Measurements from ENCODE around the gene COPS6. TPM values are rescaled to one million over a fixed set of nuclear protein-coding genes. Genes with fewer than 3 reads are reported as not detected.

The COPS6 gene
- total RNA-seq, 2 experiments from 2014 or later, result 79.0 to 83.9 TPM

DNA sequence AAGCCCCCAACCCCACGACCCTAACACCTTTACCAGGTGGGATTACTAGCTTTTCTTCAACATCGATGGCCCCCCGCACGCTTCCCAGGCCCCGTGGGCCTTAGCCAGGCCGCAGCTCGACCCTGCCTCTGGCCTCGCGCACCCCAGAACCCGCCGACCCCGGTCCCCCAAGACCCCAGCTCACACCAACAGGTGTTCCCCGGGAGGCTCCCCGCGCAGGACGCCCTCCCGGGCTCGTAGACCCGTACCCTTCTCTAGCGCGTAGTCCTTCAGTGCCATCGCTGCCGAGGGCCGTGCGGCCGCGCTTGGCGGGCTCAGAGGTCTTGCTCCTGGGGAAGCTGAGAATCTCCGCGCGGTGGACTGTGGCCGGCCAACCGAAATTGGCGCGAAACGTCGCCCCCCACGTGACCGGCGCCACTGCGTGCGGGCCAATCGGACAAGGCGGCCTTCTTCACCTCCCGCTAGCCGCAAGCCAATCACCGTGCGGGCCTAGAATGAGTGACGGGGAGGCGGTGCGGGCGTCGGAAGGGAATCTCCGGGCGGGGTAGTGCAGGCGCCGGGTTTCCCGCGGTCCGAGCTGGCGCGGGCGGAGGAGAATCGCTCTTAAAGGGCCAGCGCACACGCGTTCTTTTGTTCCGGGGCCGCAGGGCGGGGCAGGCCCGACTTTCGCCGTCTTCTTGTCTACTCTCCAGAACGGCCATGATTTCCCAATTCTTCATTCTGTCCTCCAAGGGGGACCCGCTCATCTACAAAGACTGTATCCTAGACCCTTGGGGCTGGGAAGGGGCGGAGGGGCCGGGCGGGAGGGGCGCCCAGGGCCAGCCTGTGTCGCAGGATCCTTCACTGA, 12.5 kb downstream of the COPS6 start, which contains the start of the genes AP4M1 and MCM7:
Gene AP4M1, plus strand, starts transcription at position 628 of the 847 bp plus-strand sequence. Its CDS starts 72 bp downstream, at position 700.
Gene MCM7, minus strand, starts transcription at position 382 of the 847 bp plus-strand sequence. Its CDS starts 103 bp downstream, at position 279.
- ChIA-PET CTCF (interaction anchor here (1.6 to 3.2 kb wide), 4 partner anchors 18 to 30 kb away, joined by 5 to 14 read pairs (median 6); partner anchors contain the start of gene MBLAC1), POLR2A (interaction anchor here (0.5 to 3.7 kb wide), 36 partner anchors 9 to 960 kb away, joined by 3 to 58 read pairs (median 4); partner anchors contain the start of genes CNPY4, COPS6, FBXO24 and GPC2)
- intact Hi-C loops (cut with DNase I, micrococcal nuclease), result loop anchor here (1.0 to 2.0 kb wide), 4 partner anchors 18 to 30 kb away; partner anchors contain the start of genes CNPY4 (in 2 of the 2), MBLAC1 (in 2 of the 2), TAF6 (in 2 of the 2) and ZNF3 (in 1 of the 2)
- Histone ChIP-seq H3K4me3 (ENCODE audit: low read length) (peak within 1 kb of the TSS; percentile 97), H3K36me3 (ENCODE audit: insufficient read depth, low read length) (peaks cover 49% of the 10 kb centered on the region), H3K27me3 (ENCODE audit: control insufficient read depth in 1 of 2, insufficient read depth in 2 of 2, low read length in 2 of 2) (no peaks in the 10 kb centered on the region), H3K9me3 (ENCODE audit: control insufficient read depth in 1 of 2, insufficient read depth in 1 of 2, low read length in 2 of 2) (no peaks in the 10 kb centered on the region), H3K27ac (ENCODE audit: low read depth in 1 of 2, low read length in 2 of 2) (peak within 1 kb of the TSS; percentile 90 to 95), H3K4me1 (ENCODE audit: insufficient read depth, low read length) (peaks cover 38% of the 10 kb centered on the region)
- peak; percentile 85 for ATAC-seq (ENCODE audit: poor library complexity)
- Mint-ChIP-seq H3K27me3 (no peaks in the 10 kb centered on the region), H3K9me3 (no peaks in the 10 kb centered on the region), H3K27ac (peak within 1 kb of the TSS; percentile 98), H3K4me3 (peak within 1 kb of the TSS; percentile 98), H3K4me1 (ENCODE audit: low read depth) (peaks cover 47% of the 10 kb centered on the region), H3K36me3 (ENCODE audit: low read depth) (peaks cover 63% of the 10 kb centered on the region)
- TF ChIP-seq, protein P1, sequence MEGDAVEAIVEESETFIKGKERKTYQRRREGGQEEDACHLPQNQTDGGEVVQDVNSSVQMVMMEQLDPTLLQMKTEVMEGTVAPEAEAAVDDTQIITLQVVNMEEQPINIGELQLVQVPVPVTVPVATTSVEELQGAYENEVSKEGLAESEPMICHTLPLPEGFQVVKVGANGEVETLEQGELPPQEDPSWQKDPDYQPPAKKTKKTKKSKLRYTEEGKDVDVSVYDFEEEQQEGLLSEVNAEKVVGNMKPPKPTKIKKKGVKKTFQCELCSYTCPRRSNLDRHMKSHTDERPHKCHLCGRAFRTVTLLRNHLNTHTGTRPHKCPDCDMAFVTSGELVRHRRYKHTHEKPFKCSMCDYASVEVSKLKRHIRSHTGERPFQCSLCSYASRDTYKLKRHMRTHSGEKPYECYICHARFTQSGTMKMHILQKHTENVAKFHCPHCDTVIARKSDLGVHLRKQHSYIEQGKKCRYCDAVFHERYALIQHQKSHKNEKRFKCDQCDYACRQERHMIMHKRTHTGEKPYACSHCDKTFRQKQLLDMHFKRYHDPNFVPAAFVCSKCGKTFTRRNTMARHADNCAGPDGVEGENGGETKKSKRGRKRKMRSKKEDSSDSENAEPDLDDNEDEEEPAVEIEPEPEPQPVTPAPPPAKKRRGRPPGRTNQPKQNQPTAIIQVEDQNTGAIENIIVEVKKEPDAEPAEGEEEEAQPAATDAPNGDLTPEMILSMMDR (IDR thresholded peaks at IDR 0.05), result no peak
- DNase-seq, result peak; percentile 87 to 98 (median 93)

DNA sequence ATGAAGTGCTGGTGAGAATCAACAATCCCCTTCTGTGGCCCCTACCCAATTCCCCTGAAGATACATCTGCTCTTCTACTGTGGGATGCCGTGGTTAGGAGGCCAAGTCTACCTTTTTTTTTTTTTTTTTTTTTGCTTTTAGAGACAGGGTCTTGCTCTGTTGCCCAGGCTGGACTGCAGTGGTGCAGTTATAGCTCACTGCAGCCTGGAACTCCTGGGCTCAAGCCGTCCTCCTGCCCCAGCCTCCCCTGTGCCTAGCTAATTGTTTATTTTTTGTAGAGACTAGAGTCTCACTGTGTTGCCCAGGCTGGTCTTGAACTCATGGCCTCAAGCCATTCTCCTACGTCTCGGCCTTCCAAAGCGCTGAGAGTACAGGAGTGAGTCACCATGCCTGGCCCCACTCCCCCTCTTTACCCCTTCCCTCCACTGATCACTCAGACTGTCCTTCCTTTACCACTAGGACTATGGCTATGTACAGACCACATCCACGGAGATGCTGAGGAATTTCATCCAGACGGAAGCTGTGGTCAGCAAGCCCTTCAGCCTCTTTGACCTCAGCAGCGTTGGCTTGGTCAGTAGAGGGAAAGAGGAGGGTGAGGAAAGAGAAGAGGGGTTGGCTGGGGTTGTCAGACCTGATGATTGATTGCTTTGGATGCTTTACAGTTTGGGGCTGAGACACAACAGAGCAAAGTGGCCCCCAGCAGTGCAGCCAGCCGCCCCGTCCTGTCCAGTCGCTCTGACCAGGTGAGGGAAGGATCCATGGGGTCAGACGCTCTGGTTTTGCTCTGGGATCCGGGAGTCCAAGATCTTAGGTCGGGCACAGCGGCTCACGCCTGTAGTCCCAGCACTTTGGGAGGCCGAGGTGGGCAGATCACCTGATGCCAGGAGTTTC, 14.4 kb downstream of the COPS6 start:
- Mint-ChIP-seq H3K4me1 (ENCODE audit: low read depth) (peaks cover 35% of the 10 kb centered on the region), H3K27me3 (no peaks in the 10 kb centered on the region), H3K36me3 (ENCODE audit: low read depth) (peaks cover 59% of the 10 kb centered on the region), H3K27ac (peak overlapping the region; percentile 76), H3K4me3 (peak overlapping the region; percentile 82), H3K9me3 (no peaks in the 10 kb centered on the region)
- Histone ChIP-seq H3K4me3 (ENCODE audit: low read length) (no peak overlapping the region), H3K27ac (ENCODE audit: low read depth in 1 of 2, low read length in 2 of 2) (no peak overlapping the region), H3K36me3 (ENCODE audit: insufficient read depth, low read length) (peaks cover 47% of the 10 kb centered on the region), H3K4me1 (ENCODE audit: insufficient read depth, low read length) (peaks cover 35% of the 10 kb centered on the region), H3K9me3 (ENCODE audit: control insufficient read depth in 1 of 2, insufficient read depth in 1 of 2, low read length in 2 of 2) (no peaks in the 10 kb centered on the region), H3K27me3 (ENCODE audit: control insufficient read depth in 1 of 2, insufficient read depth in 2 of 2, low read length in 2 of 2) (no peaks in the 10 kb centered on the region)
- no peak for DNase-seq
- ChIA-PET POLR2A (interaction anchor here (1.0 to 3.4 kb wide), 7 partner anchors 10 to 88 kb away, joined by 3 to 58 read pairs (median 7); partner anchors contain the start of genes LAMTOR4, MBLAC1 and ZKSCAN1), CTCF (interaction anchor here (1.6 to 3.2 kb wide), 2 partner anchors 20 to 28 kb away, joined by 6 to 14 read pairs; no protein-coding TSS in a partner anchor)
- intact Hi-C loops (cut with DNase I, micrococcal nuclease), result no loop called here
- TF ChIP-seq, protein P1 (IDR thresholded peaks at IDR 0.05), result no peak
- no peak for ATAC-seq (ENCODE audit: poor library complexity)

DNA sequence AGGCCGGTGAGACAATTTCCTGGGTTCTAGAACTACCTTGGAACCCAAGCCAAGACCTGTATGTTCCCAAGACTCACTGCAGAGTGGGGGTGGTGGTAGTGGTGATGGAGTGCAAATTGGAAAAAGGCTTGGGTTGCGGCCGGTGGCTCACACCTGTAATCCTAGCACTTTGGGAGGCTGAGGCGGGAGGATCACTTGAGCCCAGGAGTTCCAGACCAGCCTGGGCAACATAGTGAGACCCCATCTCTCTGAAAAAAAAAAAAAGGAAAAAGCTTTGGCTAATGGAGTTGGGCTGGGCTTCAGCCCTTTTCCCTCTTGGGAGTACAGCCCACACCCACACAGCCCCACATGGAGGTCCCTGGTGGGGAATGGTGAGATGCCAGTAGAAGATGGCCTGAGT, 16.8 kb downstream of the COPS6 start:
- H3K9me3 ChIP-seq (ENCODE audit: control insufficient read depth in 1 of 2, insufficient read depth in 1 of 2, low read length in 2 of 2), result no peaks in the 10 kb centered on the region
- POLR2A ChIA-PET, result no interaction called here

More for the DNA sequence above, 16.8 kb downstream of the COPS6 start:
- Mint-ChIP-seq H3K4me3 (no peak overlapping the region), H3K27ac (no peak overlapping the region), H3K27me3 (no peaks in the 10 kb centered on the region), H3K4me1 (ENCODE audit: low read depth) (peaks cover 12% of the 10 kb centered on the region), H3K36me3 (ENCODE audit: low read depth) (peaks cover 57% of the 10 kb centered on the region), H3K9me3 (no peaks in the 10 kb centered on the region)
- DNase-seq (no peak), ATAC-seq (ENCODE audit: poor library complexity) (no peak)
- Histone ChIP-seq H3K4me1 (ENCODE audit: insufficient read depth, low read length) (peaks cover 15% of the 10 kb centered on the region), H3K4me3 (ENCODE audit: low read length) (no peak overlapping the region), H3K27me3 (ENCODE audit: control insufficient read depth in 1 of 2, insufficient read depth in 2 of 2, low read length in 2 of 2) (no peaks in the 10 kb centered on the region), H3K27ac (ENCODE audit: low read depth in 1 of 2, low read length in 2 of 2) (no peak overlapping the region), H3K36me3 (ENCODE audit: insufficient read depth, low read length) (peaks cover 44% of the 10 kb centered on the region)
- CTCF ChIA-PET, result no interaction called here
- TF ChIP-seq, protein P1 (IDR thresholded peaks at IDR 0.05), result no peak
- intact Hi-C loops (cut with DNase I, micrococcal nuclease), result no loop called here

All from CD4-positive, alpha-beta T cell (primary cell).